Renal cortex interstitium (tissue), 11 donors: Measurements from ENCODE around the gene OPCML. TPM values are rescaled to one million over a fixed set of nuclear protein-coding genes. Genes with fewer than 3 reads are reported as not detected.
A peak's percentile ranks its signal among the peaks of the same experiment; 100 is the strongest.

Source experiments
- DNase-seq, 11 donors: peaks; one replicate each; pipeline ENCODE4 v3.0.0-alpha.2; 2013; ENCODE audit warnings: low read depth in 9 of 11, low spot score in 4 of 11; ENCODE audit errors: extremely low read depth in 1 of 11
- polyA plus RNA-seq, 3 donors: library from polyadenylated mRNA; unstranded; fragments of 120-200 nt; gene quantifications; one replicate each; pipeline ENCODE4 v1.2.1, GENCODE V29; 2013; ENCODE audit not compliant: insufficient read length in 3 of 3

The OPCML gene
- polyA plus RNA-seq, 3 donors = 13.2 to 15.8 (median 15.2) TPM

GRCh38 chr11:133337193-133337592 is 195.1 kb downstream of the OPCML start:
- no peak for DNase-seq

GRCh38 chr11:133331031-133331430 is 201.3 kb downstream of the OPCML start:
- no peak for DNase-seq

- no peak for DNase-seq
Observed at GRCh38 chr11:133326849-133327248, 205.5 kb downstream of the OPCML start.

GRCh38 chr11:133326332-133326731 is 206.0 kb downstream of the OPCML start:
- no peak for DNase-seq

- DNase-seq = no peak
Observed at GRCh38 chr11:133325711-133326110, 206.6 kb downstream of the OPCML start.

- DNase-seq = peak in 2 of 11 donors; percentile 9 to 10
Observed at GRCh38 chr11:133323354-133323753, 208.9 kb downstream of the OPCML start.

- DNase-seq = no peak
Observed at GRCh38 chr11:133318221-133318620, 214.1 kb downstream of the OPCML start.

- DNase-seq = no peak
Observed at GRCh38 chr11:133311230-133311629, 221.1 kb downstream of the OPCML start.

GRCh38 chr11:133306019-133306418 is 226.3 kb downstream of the OPCML start:
- DNase-seq = peak in 6 of 11 donors; percentile 0 to 17 (median 7)

- no peak for DNase-seq
Observed at GRCh38 chr11:133305208-133305956, 226.9 kb downstream of the OPCML start.

- no peak for DNase-seq
Observed at GRCh38 chr11:133303262-133303661, 229.0 kb downstream of the OPCML start.

GRCh38 chr11:133302056-133302455 is 230.2 kb downstream of the OPCML start:
- no peak for DNase-seq

- DNase-seq = no peak
Observed at GRCh38 chr11:133300666-133301065, 231.6 kb downstream of the OPCML start.

- DNase-seq = no peak
Observed at GRCh38 chr11:133291780-133292179, 240.5 kb downstream of the OPCML start.

GRCh38 chr11:133285359-133285758 is 246.9 kb downstream of the OPCML start:
- no peak for DNase-seq

- DNase-seq = no peak
Observed at GRCh38 chr11:133284156-133284555, 248.1 kb downstream of the OPCML start.

GRCh38 chr11:133277886-133278285 is 254.4 kb downstream of the OPCML start:
- no peak for DNase-seq

- DNase-seq = no peak
Observed at GRCh38 chr11:133271871-133272776, 260.2 kb downstream of the OPCML start.

GRCh38 chr11:133271206-133271605 is 261.1 kb downstream of the OPCML start:
- DNase-seq = no peak

- no peak for DNase-seq
Observed at GRCh38 chr11:133269267-133269666, 263.0 kb downstream of the OPCML start.
